GM12878 (cell line): ENCODE measurements around the gene CHERP.

Experiments used
- CREB1 ChIP-seq: IDR thresholded peaks from 2 replicates; pipeline ENCODE4 v1.6.1; 2012; ENCODE audit warnings: low read depth, mild to moderate bottlenecking, inconsistent platforms
- CREM ChIP-seq: IDR thresholded peaks from 2 replicates; pipeline ENCODE4 v1.6.1; 2014; ENCODE audit warnings: antibody characterized with exemption, low read depth
- EP300 ChIP-seq, 2 experiments: fragments of 150-350 bp in 1 of 2; IDR thresholded peaks; 2 replicates each; pipeline ENCODE4 v1.6.1; 2011 to 2012; ENCODE audit warnings: low read depth in 2 of 2, low read length in 2 of 2, borderline replicate concordance in 1 of 2, improper control_type of control experiment in 1 of 2, inconsistent platforms in 1 of 2; ENCODE audit not compliant: control insufficient read depth in 1 of 2
- EZH2 ChIP-seq: IDR thresholded peaks from 2 replicates; pipeline ENCODE4 v1.6.1; 2012; ENCODE audit warnings: low read depth, mild to moderate bottlenecking, control low read depth, inconsistent platforms, low read length, borderline replicate concordance; ENCODE audit not compliant: control insufficient read depth
- KDM1A ChIP-seq: fragments of 200-600 bp; sonication (generic); IDR thresholded peaks from 2 replicates; pipeline ENCODE4 v1.6.1; 2016; ENCODE audit warnings: borderline replicate concordance
- POLR2A ChIP-seq: IDR thresholded peaks from 2 replicates; pipeline ENCODE4 v1.6.1; 2011; ENCODE audit warnings: low read depth, mild to moderate bottlenecking, low read length
- POLR2AphosphoS5 ChIP-seq: IDR thresholded peaks from 2 replicates; pipeline ENCODE4 v1.6.1; 2011; ENCODE audit warnings: mild to moderate bottlenecking, low read length, inconsistent platforms
- TF ChIP-seq, protein P1 (sequence below), 3 experiments: IDR thresholded peaks in 2 of 3; conservative IDR thresholded peaks in 1 of 3; 2 replicates each; pipeline ENCODE4 v1.5.1; 2011; ENCODE audit warnings: low read depth in 3 of 3, low read length in 3 of 3, mild to moderate bottlenecking in 3 of 3, control low read depth in 2 of 3, moderate library complexity in 2 of 3, inconsistent platforms in 1 of 3, mixed read lengths in 1 of 3; ENCODE audit not compliant: control insufficient read depth in 2 of 3, insufficient read depth in 1 of 3; ENCODE audit errors: extremely low read depth in 1 of 3
- TF ChIP-seq, protein P2 (sequence below): IDR thresholded peaks from 2 replicates; pipeline ENCODE4 v1.6.1; 2012; ENCODE audit warnings: low read depth, low read length, improper control_type of control experiment

DNA sequence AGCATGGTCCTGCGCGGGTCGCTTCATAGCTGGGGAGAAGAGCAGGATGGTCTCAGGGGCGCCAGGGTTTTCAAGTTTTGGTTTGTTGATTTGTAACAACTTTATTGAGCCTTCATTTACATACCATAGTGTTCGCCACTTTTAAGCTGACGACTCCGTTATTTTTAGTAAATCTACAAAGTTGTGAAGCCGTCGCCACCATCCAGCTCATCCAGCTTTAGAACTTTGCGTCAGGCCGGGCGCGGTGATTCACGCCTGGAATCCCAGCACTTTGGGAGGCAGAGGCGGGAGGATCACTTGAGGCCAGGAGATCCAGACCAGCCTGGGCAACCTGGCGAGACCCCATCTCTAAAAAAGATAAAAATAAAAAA is 45.6 kb downstream of the CHERP start:
- TF ChIP-seq EP300 (IDR thresholded peaks at IDR 0.05; ENCODE audit: borderline replicate concordance in 1 of 2, control insufficient read depth in 1 of 2, low read depth in 2 of 2, low read length in 2 of 2), result no peak
- TF ChIP-seq, protein P1, sequence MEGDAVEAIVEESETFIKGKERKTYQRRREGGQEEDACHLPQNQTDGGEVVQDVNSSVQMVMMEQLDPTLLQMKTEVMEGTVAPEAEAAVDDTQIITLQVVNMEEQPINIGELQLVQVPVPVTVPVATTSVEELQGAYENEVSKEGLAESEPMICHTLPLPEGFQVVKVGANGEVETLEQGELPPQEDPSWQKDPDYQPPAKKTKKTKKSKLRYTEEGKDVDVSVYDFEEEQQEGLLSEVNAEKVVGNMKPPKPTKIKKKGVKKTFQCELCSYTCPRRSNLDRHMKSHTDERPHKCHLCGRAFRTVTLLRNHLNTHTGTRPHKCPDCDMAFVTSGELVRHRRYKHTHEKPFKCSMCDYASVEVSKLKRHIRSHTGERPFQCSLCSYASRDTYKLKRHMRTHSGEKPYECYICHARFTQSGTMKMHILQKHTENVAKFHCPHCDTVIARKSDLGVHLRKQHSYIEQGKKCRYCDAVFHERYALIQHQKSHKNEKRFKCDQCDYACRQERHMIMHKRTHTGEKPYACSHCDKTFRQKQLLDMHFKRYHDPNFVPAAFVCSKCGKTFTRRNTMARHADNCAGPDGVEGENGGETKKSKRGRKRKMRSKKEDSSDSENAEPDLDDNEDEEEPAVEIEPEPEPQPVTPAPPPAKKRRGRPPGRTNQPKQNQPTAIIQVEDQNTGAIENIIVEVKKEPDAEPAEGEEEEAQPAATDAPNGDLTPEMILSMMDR (IDR thresholded peaks at IDR 0.05 in 2 of 3, conservative IDR thresholded peaks at IDR 0.05 in 1 of 3; ENCODE audit: control insufficient read depth in 2 of 3, extremely low read depth in 1 of 3, insufficient read depth in 1 of 3, low read depth in 3 of 3, low read length in 3 of 3), result no peak
- TF ChIP-seq, protein P2, sequence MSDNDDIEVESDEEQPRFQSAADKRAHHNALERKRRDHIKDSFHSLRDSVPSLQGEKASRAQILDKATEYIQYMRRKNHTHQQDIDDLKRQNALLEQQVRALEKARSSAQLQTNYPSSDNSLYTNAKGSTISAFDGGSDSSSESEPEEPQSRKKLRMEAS, result no peak
- TF ChIP-seq POLR2A, result no peak
- TF ChIP-seq KDM1A, result no peak
- no peak for TF ChIP-seq POLR2AphosphoS5
- no peak for TF ChIP-seq CREM
- TF ChIP-seq CREB1, result no peak
- no peak for TF ChIP-seq EZH2
